OCI-LY1 (cell line): ENCODE data around the gene MRTO4.
"Not testable (repeated sequence)": the region's sequence is repeated elsewhere in the genome, so short reads cannot be mapped to it uniquely, and the experiment has no call there.

Experiments used
- EZH2 ChIP-seq: fragments of 200-600 bp; sonication (generic), shearing (Covaris generic); IDR thresholded peaks from 2 replicates; pipeline ENCODE4 v1.8.0; 2017; ENCODE audit warnings: borderline replicate concordance, mixed run types, mild to moderate bottlenecking, antibody characterized with exemption, low read length, moderate library complexity, mixed read lengths
- TF ChIP-seq, protein P1 (sequence below): fragments of 200-600 bp; sonication (generic), shearing (Covaris generic); IDR thresholded peaks from 2 replicates; pipeline ENCODE4 v1.5.1; 2017; ENCODE audit warnings: mild to moderate bottlenecking, antibody characterized with exemption, low read length, moderate library complexity, mixed read lengths

DNA sequence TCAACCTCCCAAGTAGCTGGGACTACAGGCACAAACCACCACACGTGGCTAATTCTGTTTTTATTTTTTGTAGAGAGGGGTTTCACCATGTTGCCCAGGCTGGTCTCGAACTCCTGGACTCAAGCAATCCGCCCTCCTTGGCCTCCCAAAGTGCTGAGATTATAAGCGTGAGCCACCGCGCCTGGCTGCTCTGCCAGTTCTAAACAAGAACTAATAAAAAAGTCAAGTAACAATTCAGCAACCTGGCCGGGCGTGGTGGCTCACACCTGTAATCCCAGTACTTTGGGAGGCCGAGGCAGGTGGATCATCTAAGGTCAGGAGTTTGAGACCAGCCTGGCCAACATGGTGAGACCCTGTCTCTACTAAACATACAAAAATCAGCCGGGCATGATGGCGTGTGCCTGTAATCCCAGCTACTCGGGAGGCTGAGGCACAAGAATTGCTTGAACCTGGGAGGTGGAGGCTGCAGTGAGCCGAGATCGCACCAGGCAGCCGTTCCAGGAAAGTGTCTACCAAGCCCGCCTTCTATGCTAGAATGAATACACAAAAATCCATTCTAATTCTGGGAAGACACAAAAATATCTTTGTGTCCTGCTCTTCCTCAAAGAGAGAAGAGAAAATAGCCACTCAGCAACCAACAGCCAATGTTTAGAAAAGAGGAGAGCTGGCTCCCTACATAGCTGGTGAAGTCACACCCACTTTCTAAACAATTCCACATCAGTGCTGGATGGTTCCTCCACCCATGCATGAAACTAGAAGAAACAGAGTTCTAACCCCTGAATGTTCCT, 19.7 kb upstream of the MRTO4 start:
- TF ChIP-seq, protein P1, sequence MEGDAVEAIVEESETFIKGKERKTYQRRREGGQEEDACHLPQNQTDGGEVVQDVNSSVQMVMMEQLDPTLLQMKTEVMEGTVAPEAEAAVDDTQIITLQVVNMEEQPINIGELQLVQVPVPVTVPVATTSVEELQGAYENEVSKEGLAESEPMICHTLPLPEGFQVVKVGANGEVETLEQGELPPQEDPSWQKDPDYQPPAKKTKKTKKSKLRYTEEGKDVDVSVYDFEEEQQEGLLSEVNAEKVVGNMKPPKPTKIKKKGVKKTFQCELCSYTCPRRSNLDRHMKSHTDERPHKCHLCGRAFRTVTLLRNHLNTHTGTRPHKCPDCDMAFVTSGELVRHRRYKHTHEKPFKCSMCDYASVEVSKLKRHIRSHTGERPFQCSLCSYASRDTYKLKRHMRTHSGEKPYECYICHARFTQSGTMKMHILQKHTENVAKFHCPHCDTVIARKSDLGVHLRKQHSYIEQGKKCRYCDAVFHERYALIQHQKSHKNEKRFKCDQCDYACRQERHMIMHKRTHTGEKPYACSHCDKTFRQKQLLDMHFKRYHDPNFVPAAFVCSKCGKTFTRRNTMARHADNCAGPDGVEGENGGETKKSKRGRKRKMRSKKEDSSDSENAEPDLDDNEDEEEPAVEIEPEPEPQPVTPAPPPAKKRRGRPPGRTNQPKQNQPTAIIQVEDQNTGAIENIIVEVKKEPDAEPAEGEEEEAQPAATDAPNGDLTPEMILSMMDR = not testable (repeated sequence)
- TF ChIP-seq EZH2 = not testable (repeated sequence)
